A549 (cell line): ENCODE data around the gene CCDC74A.
"Not testable (repeated sequence)": the region's sequence is repeated elsewhere in the genome, so short reads cannot be mapped to it uniquely, and the experiment has no call there.

Source experiments
- BHLHE40 ChIP-seq: IDR thresholded peaks from 2 replicates; pipeline ENCODE4 v1.6.1; 2012; ENCODE audit warnings: low read depth, low read length, inconsistent platforms
- CTCF ChIP-seq: fragments of >200 bp; sonication (Bioruptor Twin); formaldehyde crosslinking; IDR thresholded peaks from 3 replicates; pipeline ENCODE4 v1.5.1; 2016
- EP300 ChIP-seq, 2 experiments: fragments of >200 bp; sonication (Bioruptor Twin); formaldehyde crosslinking; IDR thresholded peaks; 2 replicates in 1 of 2; 3 replicates in 1 of 2; pipeline ENCODE4 v1.6.1; 2016 to 2017
- POLR2A ChIP-seq: IDR thresholded peaks from 2 replicates; pipeline ENCODE4 v1.6.1; 2012; ENCODE audit warnings: mild to moderate bottlenecking, low read length
- REST ChIP-seq: fragments of 200-600 bp; sonication (generic); IDR thresholded peaks from 2 replicates; pipeline ENCODE4 v1.6.1; 2016; ENCODE audit warnings: antibody characterized with exemption, mild to moderate bottlenecking, moderate library complexity
- RFX5 ChIP-seq: fragments of 450-650 bp; IDR thresholded peaks from 2 replicates; pipeline ENCODE4 v1.7.1; 2014; ENCODE audit warnings: antibody characterized with exemption, mild to moderate bottlenecking, moderate library complexity

GRCh38 chr2:131527131-131528001 lies at the start of gene CCDC74A:
- not testable (repeated sequence) for TF ChIP-seq CTCF; REST; POLR2A; RFX5; BHLHE40; EP300 (IDR thresholded peaks at IDR 0.05)
